Activated naive CD4-positive, alpha-beta T cell treated with anti-CD3 and anti-CD28 coated beads, Interleukin-2, amount 10 ng/mL, durations not matched to agents 7 days and 5 days (primary cell): ENCODE data around the gene DPP6.

ENCODE experiments used
- CTCF ChIA-PET: fragments of 350-600 bp; sonication (Branson Sonifier 250); formaldehyde crosslinking; loops from one replicate; lab custom pipeline; 2021; ENCODE audit warnings: antibody characterized with exemption; lab: Charles Lee
- DNase-seq: peaks from one replicate; pipeline ENCODE4 v3.0.0-alpha.2; 2020
- H3K27ac Mint-ChIP-seq: one replicate; pipeline ENCODE4 v1.8.0; 2021; ENCODE audit warnings: mild to moderate bottlenecking, moderate library complexity, mixed read lengths
- H3K27me3 Mint-ChIP-seq: one replicate; pipeline ENCODE4 v1.8.0; 2021; ENCODE audit warnings: mild to moderate bottlenecking, mixed read lengths
- H3K36me3 Mint-ChIP-seq: one replicate; pipeline ENCODE4 v1.8.0; 2021; ENCODE audit warnings: mixed read lengths
- H3K4me1 Mint-ChIP-seq: one replicate; pipeline ENCODE4 v1.8.0; 2021; ENCODE audit warnings: mixed read lengths
- H3K4me3 Mint-ChIP-seq: one replicate; pipeline ENCODE4 v1.8.0; 2021; ENCODE audit warnings: mild to moderate bottlenecking, moderate library complexity, mixed read lengths
- H3K9me3 Mint-ChIP-seq: one replicate; pipeline ENCODE4 v1.8.0; 2021; ENCODE audit warnings: mixed read lengths

Gene DPP6

GRCh38 chr7:154698726-154699291 is 646.6 kb downstream of the DPP6 start:
- CTCF ChIA-PET = interaction anchor here (1.0 kb wide), 1 partner anchor 48 kb away, joined by 3 read pairs; no protein-coding TSS in a partner anchor
- Mint-ChIP-seq H3K27me3 (peaks cover 4% of the 10 kb centered on the region), H3K4me1 (no peaks in the 10 kb centered on the region), H3K36me3 (no peaks in the 10 kb centered on the region), H3K27ac (no peak overlapping the region), H3K4me3 (no peak overlapping the region), H3K9me3 (peaks cover 3% of the 10 kb centered on the region)
- DNase-seq = no peak

GRCh38 chr7:154699417-154699816 is 647.2 kb downstream of the DPP6 start:
- Mint-ChIP-seq H3K27me3 (peaks cover 4% of the 10 kb centered on the region), H3K4me1 (no peaks in the 10 kb centered on the region), H3K9me3 (peaks cover 8% of the 10 kb centered on the region)

GRCh38 chr7:154709840-154710520 is 657.8 kb downstream of the DPP6 start:
- H3K36me3 Mint-ChIP-seq = no peaks in the 10 kb centered on the region
- peaks cover 12% of the 10 kb centered on the region for H3K9me3 Mint-ChIP-seq
- H3K27me3 Mint-ChIP-seq = no peaks in the 10 kb centered on the region
- DNase-seq = no peak
- H3K27ac Mint-ChIP-seq = no peak overlapping the region
- H3K4me1 Mint-ChIP-seq = no peaks in the 10 kb centered on the region
- H3K4me3 Mint-ChIP-seq = no peak overlapping the region
- CTCF ChIA-PET = no interaction called here

More at GRCh38 chr7:154699417-154699816, 647.2 kb downstream of the DPP6 start:
- Mint-ChIP-seq H3K4me3 (no peak overlapping the region), H3K36me3 (no peaks in the 10 kb centered on the region), H3K27ac (no peak overlapping the region)
- CTCF ChIA-PET = no interaction called here
- no peak for DNase-seq

GRCh38 chr7:154720016-154720415 is 667.8 kb downstream of the DPP6 start:
- H3K27ac Mint-ChIP-seq = no peak overlapping the region
- H3K27me3 Mint-ChIP-seq = no peaks in the 10 kb centered on the region
- H3K4me1 Mint-ChIP-seq = no peaks in the 10 kb centered on the region
- no peak for DNase-seq
- CTCF ChIA-PET = no interaction called here
- H3K9me3 Mint-ChIP-seq = peaks cover 9% of the 10 kb centered on the region
- no peak overlapping the region for H3K4me3 Mint-ChIP-seq
- H3K36me3 Mint-ChIP-seq = no peaks in the 10 kb centered on the region

GRCh38 chr7:154721086-154721485 is 668.9 kb downstream of the DPP6 start:
- CTCF ChIA-PET = no interaction called here
- no peaks in the 10 kb centered on the region for H3K36me3 Mint-ChIP-seq
- no peak for DNase-seq
- H3K4me1 Mint-ChIP-seq = no peaks in the 10 kb centered on the region
- peaks cover 18% of the 10 kb centered on the region for H3K9me3 Mint-ChIP-seq
- H3K27ac Mint-ChIP-seq = no peak overlapping the region
- H3K27me3 Mint-ChIP-seq = no peaks in the 10 kb centered on the region
- H3K4me3 Mint-ChIP-seq = no peak overlapping the region

- CTCF ChIA-PET = no interaction called here
- Mint-ChIP-seq H3K36me3 (peaks cover 1% of the 10 kb centered on the region), H3K4me1 (no peaks in the 10 kb centered on the region), H3K9me3 (peaks cover 21% of the 10 kb centered on the region), H3K27ac (no peak overlapping the region), H3K27me3 (no peaks in the 10 kb centered on the region), H3K4me3 (no peak overlapping the region)
- DNase-seq = no peak
Observed at GRCh38 chr7:154726368-154726767, 674.2 kb downstream of the DPP6 start.

- Mint-ChIP-seq H3K27me3 (no peaks in the 10 kb centered on the region), H3K4me1 (no peaks in the 10 kb centered on the region), H3K4me3 (no peak overlapping the region), H3K27ac (no peak overlapping the region), H3K9me3 (peaks cover 19% of the 10 kb centered on the region), H3K36me3 (peaks cover 1% of the 10 kb centered on the region)
- CTCF ChIA-PET = no interaction called here
- no peak for DNase-seq
Observed at GRCh38 chr7:154729056-154729455, 676.9 kb downstream of the DPP6 start.

GRCh38 chr7:154735766-154736165 is 683.6 kb downstream of the DPP6 start:
- Mint-ChIP-seq H3K4me1 (no peaks in the 10 kb centered on the region), H3K27ac (no peak overlapping the region), H3K4me3 (no peak overlapping the region), H3K9me3 (no peaks in the 10 kb centered on the region), H3K27me3 (no peaks in the 10 kb centered on the region), H3K36me3 (no peaks in the 10 kb centered on the region)
- DNase-seq = no peak
- CTCF ChIA-PET = no interaction called here

GRCh38 chr7:154736389-154736788 is 684.2 kb downstream of the DPP6 start:
- Mint-ChIP-seq H3K4me1 (no peaks in the 10 kb centered on the region), H3K36me3 (no peaks in the 10 kb centered on the region), H3K27ac (no peak overlapping the region), H3K9me3 (no peaks in the 10 kb centered on the region), H3K27me3 (no peaks in the 10 kb centered on the region), H3K4me3 (no peak overlapping the region)
- CTCF ChIA-PET = no interaction called here
- DNase-seq = no peak

- CTCF ChIA-PET = no interaction called here
- H3K4me1 Mint-ChIP-seq = no peaks in the 10 kb centered on the region
Observed at GRCh38 chr7:154738216-154738615, 686.0 kb downstream of the DPP6 start.

GRCh38 chr7:154741131-154741530 is 688.9 kb downstream of the DPP6 start:
- Mint-ChIP-seq H3K27me3 (no peaks in the 10 kb centered on the region), H3K4me1 (no peaks in the 10 kb centered on the region), H3K27ac (no peak overlapping the region), H3K36me3 (no peaks in the 10 kb centered on the region), H3K4me3 (no peak overlapping the region), H3K9me3 (no peaks in the 10 kb centered on the region)
- DNase-seq = no peak
- CTCF ChIA-PET = no interaction called here

More at GRCh38 chr7:154738216-154738615, 686.0 kb downstream of the DPP6 start:
- Mint-ChIP-seq H3K27ac (no peak overlapping the region), H3K36me3 (no peaks in the 10 kb centered on the region), H3K4me3 (no peak overlapping the region), H3K27me3 (no peaks in the 10 kb centered on the region), H3K9me3 (no peaks in the 10 kb centered on the region)
- DNase-seq = no peak

- H3K4me1 Mint-ChIP-seq = no peaks in the 10 kb centered on the region
- H3K4me3 Mint-ChIP-seq = no peak overlapping the region
- CTCF ChIA-PET = no interaction called here
- H3K27ac Mint-ChIP-seq = no peak overlapping the region
- no peaks in the 10 kb centered on the region for H3K9me3 Mint-ChIP-seq
- no peak for DNase-seq
- H3K27me3 Mint-ChIP-seq = no peaks in the 10 kb centered on the region
- no peaks in the 10 kb centered on the region for H3K36me3 Mint-ChIP-seq
Observed at GRCh38 chr7:154743206-154743605, 691.0 kb downstream of the DPP6 start.

- Mint-ChIP-seq H3K36me3 (no peaks in the 10 kb centered on the region), H3K4me1 (no peaks in the 10 kb centered on the region), H3K9me3 (no peaks in the 10 kb centered on the region), H3K27me3 (no peaks in the 10 kb centered on the region), H3K4me3 (no peak overlapping the region), H3K27ac (no peak overlapping the region)
- CTCF ChIA-PET = interaction anchor here (0.9 to 1.3 kb wide), 2 partner anchors 10 to 1364 kb away, joined by 3 to 4 read pairs; no protein-coding TSS in a partner anchor
- DNase-seq = peak; percentile 43
Observed at GRCh38 chr7:154744256-154744860, 692.2 kb downstream of the DPP6 start.

GRCh38 chr7:154744861-154745258 is 692.7 kb downstream of the DPP6 start:
- Mint-ChIP-seq H3K27ac (no peak overlapping the region), H3K27me3 (no peaks in the 10 kb centered on the region), H3K9me3 (no peaks in the 10 kb centered on the region), H3K36me3 (no peaks in the 10 kb centered on the region), H3K4me3 (no peak overlapping the region), H3K4me1 (no peaks in the 10 kb centered on the region)
- CTCF ChIA-PET = interaction anchor here (1.3 kb wide), 1 partner anchor 10 kb away, joined by 3 read pairs; no protein-coding TSS in a partner anchor
- DNase-seq = no peak
